Left renal cortex interstitium (tissue), 4 donors: ENCODE results near the gene TMCC1. TPM values are rescaled to one million over a fixed set of nuclear protein-coding genes. Genes with fewer than 3 reads are reported as not detected.
"Not testable (repeated sequence)": the region's sequence is repeated elsewhere in the genome, so short reads cannot be mapped to it uniquely, and the experiment has no call there.

Experiments used
- DNase-seq, 4 donors: peaks; one replicate each; pipeline ENCODE4 v3.0.0-alpha.2; 2013; ENCODE audit warnings: low read depth in 4 of 4, low spot score in 2 of 4, missing footprints in 1 of 4
- polyA plus RNA-seq, 4 donors: library from polyadenylated mRNA; unstranded; fragments of 120-200 nt; gene quantifications; one replicate each; pipeline ENCODE4 v1.2.1, GENCODE V29; 2013; ENCODE audit not compliant: insufficient read length in 4 of 4

The TMCC1 gene
- 10 to 100 TPM; 22.7 to 25.5 (median 24.2) TPM for polyA plus RNA-seq

DNA sequence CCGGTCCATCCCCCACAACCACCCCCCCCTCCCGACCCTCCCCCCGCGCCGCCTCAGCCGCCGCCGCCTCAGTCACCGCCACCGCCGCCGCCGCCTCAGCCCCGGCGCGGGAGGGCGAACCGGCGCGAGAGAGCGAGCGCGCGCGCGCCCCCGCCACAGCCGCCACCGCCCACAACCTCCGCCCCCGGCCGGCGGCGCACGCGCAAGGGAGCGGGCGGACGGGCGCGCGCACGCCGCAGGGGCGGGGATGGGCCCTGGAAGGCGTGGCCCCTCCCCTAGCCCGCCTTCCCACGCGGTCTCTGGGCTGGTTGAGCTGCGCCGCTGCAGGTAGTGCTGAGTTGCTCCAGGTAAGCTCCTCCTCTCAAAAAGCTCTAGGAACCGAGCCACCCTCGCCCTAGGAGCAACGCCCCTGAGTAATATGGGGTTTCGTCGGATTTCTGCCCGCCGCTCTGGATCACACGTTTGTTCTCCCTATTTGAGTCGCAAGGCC is at the start of gene TMCC1:
TSS of gene TMCC1 (minus strand) at position 131 of the 490 bp plus-strand sequence.
- peak; percentile 64 to 84 (median 76) for DNase-seq

DNA sequence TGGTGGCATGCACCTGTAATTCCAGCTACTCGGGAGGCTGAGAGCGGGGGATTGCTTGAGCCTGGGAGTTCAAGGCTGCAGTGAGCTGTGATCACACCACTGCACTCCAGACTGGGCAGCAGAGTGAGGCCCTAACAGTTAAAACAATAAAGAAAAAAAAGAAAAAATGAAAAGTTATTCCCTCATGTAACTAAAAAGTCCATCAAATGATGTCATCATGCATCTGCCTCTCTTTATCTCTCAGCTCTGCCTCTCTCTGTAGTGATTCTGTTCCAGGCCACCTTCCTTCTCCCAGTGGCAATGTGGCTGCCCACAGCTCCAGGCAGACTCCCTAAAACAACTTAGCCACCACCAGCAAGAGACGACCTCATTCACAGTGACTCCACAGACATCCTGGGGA is 49.5 kb upstream of the TMCC1 start:
- no peak for DNase-seq

DNA sequence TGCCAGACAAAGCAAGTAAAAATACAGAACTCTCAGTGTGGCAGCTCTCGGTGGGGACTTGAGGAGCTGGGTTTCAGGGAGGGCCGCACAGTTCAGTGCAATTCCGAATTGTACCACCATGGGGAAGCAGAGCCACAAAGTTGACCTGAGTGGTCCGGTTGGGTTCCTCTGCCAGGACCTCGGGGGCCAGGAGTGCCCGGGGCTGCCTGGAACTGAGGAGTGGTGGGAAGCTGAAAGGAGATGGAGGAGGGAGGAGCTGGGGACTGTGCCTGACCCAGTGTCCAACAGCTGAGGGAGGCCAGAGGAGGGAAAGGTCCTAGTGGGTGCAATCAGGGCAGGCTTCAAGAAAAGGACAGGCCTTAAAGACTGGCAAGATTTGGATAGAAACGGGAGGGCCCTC is 48.8 kb upstream of the TMCC1 start:
- DNase-seq, result peak; percentile 36 to 63 (median 47)

DNA sequence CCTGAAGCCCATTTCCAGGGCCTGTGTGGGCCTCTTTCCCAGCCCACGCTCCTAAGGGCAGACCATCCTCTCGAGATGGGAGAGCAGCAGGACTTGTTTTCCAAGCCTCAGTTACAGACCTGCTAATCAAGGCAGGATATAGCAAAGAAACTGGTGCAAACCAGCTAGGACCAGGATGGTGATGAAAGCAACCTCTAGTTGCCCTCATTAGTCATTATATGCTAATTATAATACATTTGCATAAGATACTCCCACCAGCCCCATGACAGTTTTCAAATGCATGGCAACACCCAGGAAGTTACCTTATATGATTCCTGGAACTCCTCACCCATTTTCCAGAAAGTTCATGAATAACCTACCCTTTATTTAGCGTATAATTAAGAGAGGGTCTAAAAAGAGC is 46.6 kb upstream of the TMCC1 start:
- no peak for DNase-seq

DNA sequence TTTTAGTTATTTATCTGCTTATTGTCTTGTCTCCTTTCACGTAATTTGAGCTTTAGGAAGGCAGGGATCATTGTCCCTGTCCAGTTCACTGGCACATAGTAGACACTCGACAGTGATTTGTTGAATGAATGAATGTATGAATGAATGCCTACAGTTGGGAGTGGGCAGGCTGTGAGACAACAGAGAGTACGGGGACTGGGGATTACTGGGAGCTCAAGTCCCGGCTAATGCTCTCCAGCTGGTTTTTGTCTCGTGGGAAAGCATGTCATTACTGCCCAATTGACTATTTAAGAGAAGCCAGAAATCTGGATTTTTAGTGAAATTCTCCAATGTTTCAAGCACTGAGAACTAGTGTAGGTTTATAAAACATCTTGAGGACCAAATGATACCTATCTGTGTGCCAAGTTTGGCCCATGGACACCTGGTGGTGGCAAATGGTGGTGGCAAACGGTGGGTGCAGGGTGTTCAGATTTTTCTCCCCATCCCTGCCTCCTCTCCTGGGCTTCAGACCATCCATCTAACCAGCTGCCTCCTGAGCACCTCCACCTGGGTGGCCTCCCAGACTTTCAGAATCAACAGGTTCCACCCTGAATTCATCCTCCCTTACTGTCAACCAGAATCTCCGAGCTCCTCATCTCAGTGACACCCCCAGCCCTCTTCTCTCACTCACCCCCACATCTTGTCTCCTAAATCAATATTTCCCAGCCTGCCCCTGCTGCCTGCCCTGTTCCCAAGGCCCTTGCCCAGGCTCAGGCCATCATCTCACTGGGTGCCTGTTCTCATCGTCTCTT is 44.8 kb upstream of the TMCC1 start:
- no peak for DNase-seq

DNA sequence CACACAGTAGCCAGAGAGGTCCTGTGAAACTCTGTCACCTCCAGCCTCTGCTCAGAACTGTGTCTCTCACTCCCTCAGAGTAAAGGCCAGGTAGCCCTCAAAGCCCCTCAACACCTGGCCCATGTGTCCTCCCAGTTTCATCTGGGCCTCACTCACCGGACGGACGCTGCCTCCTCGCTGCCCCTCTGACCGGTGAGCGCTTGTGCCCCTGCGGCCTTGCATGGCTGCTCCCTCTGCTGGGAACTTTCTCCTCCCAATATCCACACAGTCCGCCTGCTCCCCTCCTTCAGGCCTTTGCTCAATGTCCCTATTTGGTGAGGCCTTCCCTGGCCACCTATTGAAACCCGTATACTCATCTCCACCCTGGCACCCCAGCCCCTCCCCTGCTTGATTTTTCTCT is 44.2 kb upstream of the TMCC1 start:
- DNase-seq, result no peak

DNA sequence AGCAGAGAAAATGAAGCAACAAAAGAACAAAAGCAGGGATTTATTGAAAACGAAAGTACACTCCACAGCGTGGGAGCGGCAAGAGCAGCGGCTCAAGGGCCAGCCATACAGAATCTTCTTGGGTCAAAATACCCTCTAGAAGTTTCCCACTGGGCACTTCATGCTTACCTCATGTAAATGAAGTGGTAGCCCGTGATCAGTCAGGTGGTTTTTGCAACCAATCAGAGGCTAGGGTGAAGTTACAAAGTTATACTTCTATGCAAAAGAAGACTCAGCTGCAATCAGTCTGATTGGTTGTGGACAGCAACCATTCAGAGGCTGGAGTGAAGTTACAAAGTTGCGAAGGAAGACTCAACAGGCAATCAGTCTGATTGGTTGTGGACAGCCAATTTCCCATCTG is 43.2 kb upstream of the TMCC1 start:
- DNase-seq, result no peak

DNA sequence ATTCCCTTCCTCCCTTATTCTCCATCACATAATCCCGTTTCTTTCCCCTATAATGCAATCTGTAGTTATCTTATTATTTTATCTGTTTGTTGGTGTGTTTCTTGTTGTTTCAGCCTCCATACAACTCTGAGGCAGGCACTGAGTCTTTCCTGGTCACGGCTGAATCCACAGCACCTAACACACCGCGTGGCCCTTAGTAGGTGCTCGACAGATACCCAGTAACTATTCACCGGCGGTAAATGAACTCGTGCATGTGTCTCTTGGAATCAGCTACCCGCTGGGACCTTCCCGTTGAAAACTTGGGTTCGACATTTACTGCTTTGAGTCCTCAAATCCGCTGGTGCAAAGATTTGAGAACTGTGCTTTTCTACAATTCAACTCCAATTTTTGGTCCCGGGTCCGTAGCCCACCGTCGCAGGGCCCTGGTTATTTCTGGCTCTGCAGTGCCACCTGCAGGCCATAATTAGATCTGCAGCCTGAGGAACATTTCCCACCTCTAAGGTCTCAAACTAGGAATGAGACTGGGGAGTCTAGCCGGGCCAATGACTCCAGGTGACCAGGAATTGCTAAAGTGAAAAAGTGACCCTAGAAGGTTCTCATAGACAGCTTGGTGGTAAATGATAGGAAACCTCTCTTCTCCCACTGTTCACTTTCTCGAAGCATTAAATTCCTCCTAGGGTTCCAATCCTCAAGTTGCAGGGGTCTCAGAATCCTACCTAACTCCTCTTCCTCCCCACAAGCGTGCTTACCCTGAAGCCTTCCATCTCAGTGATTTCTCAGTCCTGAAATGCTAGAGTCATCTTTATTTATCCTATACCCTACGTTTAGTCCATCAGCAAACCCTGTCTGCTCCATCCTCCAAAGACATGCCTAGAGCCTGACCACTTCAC is 41.0 kb upstream of the TMCC1 start:
- DNase-seq, result peak in 1 of 4 donors; percentile 47

DNA sequence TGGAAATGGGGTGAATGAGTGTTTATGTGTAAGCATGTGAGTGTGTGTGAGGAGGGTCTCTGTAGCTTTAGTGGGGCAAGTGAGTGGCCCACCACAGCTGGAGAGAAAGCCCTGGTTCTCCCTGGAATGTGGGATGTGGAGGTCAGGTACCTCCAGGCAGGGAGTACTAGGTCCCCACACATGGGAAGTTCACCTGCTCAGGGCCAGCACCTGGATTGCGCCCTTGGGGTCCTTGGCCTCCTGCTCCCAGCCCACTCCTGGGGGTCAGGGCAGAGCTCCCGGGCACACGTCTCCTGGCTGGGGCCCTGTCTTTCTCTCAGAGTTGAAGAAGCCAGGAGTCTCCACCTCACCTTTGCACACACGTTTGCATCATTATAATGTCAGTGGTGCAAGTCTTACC is 40.0 kb upstream of the TMCC1 start:
- no peak for DNase-seq

DNA sequence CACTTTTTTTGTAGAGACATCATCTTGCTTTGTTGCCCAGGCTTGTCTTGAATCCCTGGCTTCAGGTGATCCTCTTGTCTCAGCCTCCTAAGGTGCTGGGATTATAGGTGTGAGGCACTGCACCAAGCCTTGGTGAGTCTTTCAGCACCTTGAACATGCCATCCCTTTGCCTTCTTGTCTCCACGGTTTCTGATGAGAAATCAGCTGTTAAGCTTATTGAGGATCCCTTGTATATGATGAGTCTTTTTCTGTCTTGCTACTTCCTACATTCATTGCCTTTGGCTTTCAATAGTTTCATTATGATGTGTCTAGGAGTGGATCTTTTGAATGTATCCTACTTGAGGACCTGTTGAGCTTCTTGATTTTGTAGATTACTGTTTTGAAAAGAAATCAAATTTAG is 35.9 kb upstream of the TMCC1 start:
- DNase-seq, result no peak

DNA sequence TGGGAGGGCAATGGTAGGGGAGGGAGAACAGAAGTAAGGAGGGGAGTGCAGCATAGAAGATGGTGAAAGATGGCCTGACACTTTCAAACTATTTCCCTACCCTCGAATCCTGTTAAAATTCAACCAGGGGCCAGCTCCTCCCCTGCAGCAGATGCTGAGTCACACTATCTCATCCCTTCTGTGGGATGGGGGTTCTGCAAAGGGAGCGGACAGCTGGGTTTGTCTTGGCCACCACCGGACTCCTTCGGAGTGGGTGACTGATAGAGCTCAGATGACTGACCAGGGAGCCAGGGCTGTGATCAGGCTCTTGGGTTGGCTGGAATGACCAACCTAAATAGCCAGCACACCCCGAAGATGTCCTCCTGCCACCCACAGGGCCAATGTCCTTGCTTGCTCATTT is 33.6 kb upstream of the TMCC1 start:
- DNase-seq, result no peak

DNA sequence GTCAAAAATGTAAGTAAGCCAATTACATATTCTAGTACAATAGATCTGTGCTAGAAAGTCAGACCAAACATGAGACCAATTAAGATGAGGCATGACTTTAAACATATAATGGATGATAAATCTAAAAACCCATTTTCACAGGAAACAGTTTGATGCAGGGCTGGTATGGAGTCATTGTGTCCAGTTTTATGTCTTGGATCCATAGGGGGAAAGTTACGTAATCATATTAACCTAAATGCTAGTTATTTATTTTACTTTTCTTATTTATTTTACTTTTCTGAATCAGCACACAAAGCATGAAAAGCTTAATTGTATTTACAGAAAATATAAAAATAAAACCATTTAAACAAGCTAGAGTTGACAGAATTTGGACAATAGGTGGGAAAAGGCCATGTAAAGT is 26.3 kb upstream of the TMCC1 start:
- DNase-seq, result no peak

DNA sequence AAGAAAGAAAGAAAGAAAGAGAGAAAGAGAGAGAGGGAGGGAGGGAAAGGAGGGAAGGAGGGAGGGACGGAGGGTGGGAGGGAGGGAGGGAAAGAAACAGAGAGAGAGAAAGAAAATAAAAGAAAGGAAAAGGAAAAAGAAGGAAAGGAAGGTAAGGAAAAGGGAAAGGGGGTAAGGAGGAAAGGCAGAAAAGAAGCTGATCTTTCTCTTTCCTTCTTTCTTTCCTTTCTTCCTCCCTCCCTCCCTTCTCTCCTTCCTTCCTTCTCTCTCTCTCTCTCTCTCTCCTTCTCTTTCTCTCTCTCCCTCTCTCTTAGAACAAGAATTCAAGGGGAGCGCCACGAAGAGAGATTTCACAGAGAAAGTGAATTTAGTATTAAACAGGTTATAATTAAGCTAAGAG is 25.8 kb upstream of the TMCC1 start:
- DNase-seq, result no peak

DNA sequence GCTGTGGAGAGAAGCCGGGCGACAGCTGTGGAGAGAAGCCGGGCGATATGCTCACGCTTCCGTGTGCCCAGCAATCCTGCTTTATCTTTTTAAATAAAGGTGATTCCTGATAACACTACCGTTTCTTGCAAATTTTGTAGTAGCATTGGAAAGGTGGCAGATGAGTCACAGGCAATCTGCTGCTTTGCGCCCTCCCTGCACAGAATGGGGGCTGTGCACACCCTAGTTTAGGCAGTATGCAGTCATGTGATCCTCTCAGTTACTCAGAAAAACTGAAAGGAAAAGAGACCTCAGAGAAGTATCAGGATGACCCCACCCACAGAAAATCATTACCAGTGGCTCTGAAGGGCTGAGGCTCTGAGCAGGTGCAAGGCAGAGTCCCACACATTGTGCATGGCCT is 24.9 kb upstream of the TMCC1 start:
- no peak for DNase-seq

DNA sequence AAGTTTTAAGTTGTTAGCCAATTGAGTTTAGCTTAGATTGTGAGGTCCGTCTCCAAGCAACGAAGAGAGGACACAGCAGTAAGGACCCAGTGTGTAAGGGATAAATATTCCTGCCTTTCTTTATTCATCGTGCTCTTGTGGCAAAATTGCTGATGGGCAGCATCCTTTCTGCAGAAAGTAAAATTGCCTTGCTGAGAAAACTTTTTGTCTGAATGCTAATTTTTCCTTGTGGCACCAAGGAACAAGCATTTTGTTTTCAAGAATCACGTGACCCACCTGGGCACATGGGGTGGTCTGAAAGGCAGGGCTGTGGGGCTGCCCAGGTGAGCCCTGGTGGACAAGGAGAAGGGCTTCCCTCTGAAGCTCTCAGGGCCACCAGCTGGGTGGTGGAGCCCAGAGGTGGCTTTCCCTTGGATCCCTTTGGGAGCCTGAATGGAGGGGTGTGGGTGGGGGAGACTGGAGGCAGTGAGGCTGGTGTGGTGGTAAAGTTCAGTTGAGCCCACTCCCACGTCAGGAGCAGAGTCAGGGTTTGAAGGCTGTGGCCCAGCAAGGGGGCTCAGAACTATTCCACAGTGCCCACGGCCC is 24.0 kb upstream of the TMCC1 start:
- DNase-seq, result no peak

DNA sequence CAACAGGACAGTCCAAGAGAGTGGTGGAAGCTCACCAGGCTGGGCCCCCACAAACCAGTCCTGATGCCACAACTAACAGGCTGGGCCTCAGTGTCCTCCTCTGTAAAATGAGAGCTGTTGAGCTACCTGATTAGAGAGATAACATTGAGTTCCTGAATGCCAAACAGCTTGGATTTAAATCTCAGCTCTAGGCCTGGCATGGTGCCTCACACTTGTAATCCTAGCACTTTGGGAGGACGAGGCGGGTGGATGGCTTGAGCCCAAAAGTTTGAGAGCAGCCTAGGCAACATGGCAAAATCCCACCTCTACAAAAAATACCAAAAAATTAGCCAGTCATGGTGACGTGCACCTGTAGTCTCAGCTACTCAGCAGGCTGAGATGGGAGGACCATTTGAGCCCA is 20.1 kb upstream of the TMCC1 start:
- no peak for DNase-seq

DNA sequence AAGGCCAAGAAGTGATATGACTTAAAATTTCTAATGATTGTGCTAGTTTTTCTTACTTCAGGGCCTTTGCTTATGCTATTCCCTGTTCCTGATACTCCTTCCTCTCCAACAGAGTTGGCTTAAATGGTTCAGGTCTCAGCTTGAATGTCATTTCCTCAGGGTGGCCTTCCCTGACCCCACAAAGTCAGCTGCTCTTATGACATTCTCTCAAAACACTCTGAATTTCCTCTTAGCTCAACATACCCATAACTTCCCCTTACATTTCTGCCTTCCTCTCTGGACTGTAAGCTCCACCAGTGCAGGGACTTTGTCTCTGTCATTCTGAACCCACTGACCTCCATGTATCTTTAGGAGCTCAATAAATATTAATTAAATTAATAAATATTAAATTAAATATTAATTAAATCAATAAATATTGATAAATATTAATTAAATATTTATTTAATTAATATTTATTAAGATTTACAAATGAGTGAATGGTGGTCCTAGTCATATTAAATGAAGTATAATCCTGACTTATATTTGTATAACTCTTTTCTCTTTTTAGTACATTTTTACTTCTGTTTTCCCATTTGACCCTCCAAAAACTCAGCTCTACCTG is 17.9 kb upstream of the TMCC1 start:
- DNase-seq, result no peak

DNA sequence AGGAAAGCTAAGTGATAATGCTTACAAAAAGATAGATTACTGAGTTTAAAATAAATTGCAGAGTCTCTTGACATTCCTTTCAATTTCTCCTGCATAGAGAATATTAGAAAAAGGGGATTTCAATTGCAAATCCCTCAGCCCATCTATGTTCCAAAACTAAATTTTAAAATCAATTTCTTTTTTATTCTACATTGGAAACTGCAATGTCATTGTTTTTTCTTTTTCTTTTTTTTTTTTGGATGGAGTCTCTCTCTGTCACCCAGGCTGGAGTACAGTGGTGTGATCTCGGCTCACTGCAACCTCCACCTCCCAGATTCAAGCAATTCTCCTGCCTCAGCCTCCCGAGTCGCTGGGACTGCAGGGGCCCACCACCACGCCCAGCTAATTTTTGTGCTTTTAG is 15.7 kb upstream of the TMCC1 start:
- not testable (repeated sequence) for DNase-seq

DNA sequence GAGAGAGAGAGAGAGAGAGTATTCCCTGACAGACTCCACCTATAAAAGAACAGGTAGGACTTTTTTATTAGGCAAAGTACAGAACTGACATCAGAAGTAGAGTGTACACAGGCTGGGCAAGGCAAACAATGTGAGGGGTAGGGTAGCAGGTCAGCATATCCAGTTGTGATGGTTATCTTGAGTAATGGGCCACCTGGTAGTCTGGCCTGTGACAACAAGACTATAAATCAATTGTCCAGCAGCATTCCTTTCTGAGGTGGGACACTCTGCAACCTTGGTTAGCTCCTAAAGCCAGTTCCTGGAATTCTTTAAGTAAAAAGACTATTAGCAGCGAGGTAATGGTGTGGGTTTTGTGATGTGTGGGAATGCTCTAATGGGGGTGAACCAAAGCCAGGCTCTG is 14.9 kb upstream of the TMCC1 start:
- no peak for DNase-seq

DNA sequence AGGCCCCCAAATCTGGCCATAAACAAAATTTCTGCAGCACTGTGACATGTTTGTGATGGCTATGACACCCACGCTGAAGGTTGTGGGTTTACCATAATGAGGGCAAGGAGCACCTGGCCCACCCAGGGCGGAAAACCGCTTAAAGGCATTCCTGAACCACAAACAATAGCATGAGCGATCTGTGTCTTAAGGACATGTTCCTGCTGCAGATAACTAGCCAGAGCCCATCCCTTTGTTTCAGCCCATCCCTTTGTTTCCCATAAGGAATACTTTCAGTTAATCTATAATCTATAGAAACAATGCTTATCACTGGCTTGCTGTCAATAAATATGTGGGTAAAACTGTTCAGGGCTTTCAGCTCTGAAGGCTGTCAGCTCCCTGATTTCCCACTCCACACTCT is 7.8 kb upstream of the TMCC1 start:
- DNase-seq, result not testable (repeated sequence)

DNA sequence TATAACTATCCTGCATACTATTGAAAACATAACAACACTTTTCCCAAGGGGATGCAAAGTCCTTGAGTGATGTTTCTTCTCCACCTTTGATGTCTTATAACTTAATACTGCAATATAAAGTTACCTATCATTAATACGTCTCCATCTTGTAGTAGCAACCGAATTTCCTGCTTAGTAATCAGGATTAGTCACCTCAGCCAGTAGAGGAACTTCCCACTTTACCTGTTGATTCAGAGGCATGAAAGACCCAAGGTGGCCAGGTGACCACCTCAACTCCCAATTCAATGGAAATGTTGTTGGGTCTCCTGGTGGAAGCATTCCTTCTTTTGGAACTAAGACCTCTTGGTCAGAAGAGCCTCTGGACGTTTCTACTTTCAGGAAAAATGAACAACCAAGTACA is 3.5 kb upstream of the TMCC1 start:
- DNase-seq, result no peak
